Gastrocnemius medialis (tissue), 4 donors: ENCODE data around the gene VIPR2. TPM values are rescaled to one million over a fixed set of nuclear protein-coding genes. Genes with fewer than 3 reads are reported as not detected.
"Not testable (repeated sequence)": the region's sequence is repeated elsewhere in the genome, so short reads cannot be mapped to it uniquely, and the experiment has no call there.

Source experiments
- ATAC-seq, 2 donors: fragments of 150-250 bp; one replicate each; pipeline ENCODE4 v1.9.1; 2016
- DNase-seq, 2 donors: peaks; one replicate each; pipeline ENCODE4 v3.0.0-alpha.2; 2019
- H3K27ac ChIP-seq, 4 donors: fragments of 200-600 bp; sonication (generic); 1 replicate in 1 of 4; 2 replicates in 3 of 4; pipeline ENCODE4 v1.5.1; 2016 to 2018; ENCODE audit warnings: mild to moderate bottlenecking in 2 of 4, moderate library complexity in 1 of 4
- H3K27me3 ChIP-seq, 3 donors: fragments of 200-600 bp; sonication (generic) in 2 of 3; 1 replicate in 1 of 3; 2 replicates in 2 of 3; pipeline versions ENCODE4 v1.5.1 to v1.6.0; 2016 to 2019; ENCODE audit warnings: mild to moderate bottlenecking in 1 of 3, moderate library complexity in 1 of 3
- H3K36me3 ChIP-seq, 2 donors: fragments of 200-600 bp; sonication (generic) in 1 of 2; one replicate each; pipeline ENCODE4 v1.5.1; 2017 to 2018
- H3K4me1 ChIP-seq, 2 donors: fragments of 200-600 bp; sonication (generic) in 1 of 2; one replicate each; pipeline ENCODE4 v1.5.1; 2016 to 2017; ENCODE audit warnings: mild to moderate bottlenecking in 2 of 2
- H3K4me3 ChIP-seq, 4 donors: fragments of 200-600 bp; sonication (generic) in 3 of 4; 1 replicate in 1 of 4; 2 replicates in 3 of 4; pipeline ENCODE4 v1.5.1; 2016 to 2019; ENCODE audit warnings: mild to moderate bottlenecking in 2 of 4
- H3K9me3 ChIP-seq, 3 donors: fragments of 200-600 bp; sonication (generic) in 2 of 3; 1 replicate in 1 of 3; 2 replicates in 2 of 3; pipeline ENCODE4 v1.5.1; 2016 to 2019
- CTCF ChIP-seq, 5 experiments: fragments of 450-650 bp in 3 of 5; fragments of 200-600 bp in 2 of 5; sonication (generic) in 2 of 5; IDR thresholded peaks in 4 of 5; conservative IDR thresholded peaks in 1 of 5; 1 replicate in 4 of 5; 2 replicates in 1 of 5; pipeline ENCODE4 v1.5.1; 2016 to 2019; ENCODE audit warnings: antibody characterized with exemption in 5 of 5, mild to moderate bottlenecking in 3 of 5, moderate library complexity in 3 of 5
- POLR2A ChIP-seq, 2 donors: fragments of 450-650 bp; IDR thresholded peaks; one replicate each; pipeline ENCODE4 v1.6.1; 2017; ENCODE audit warnings: antibody characterized with exemption in 2 of 2, mild to moderate bottlenecking in 2 of 2, moderate library complexity in 2 of 2
- in situ Hi-C, 4 donors: fragments of 200-750 bp; cut with MboI; loops; one replicate each; pipeline versions ENCODE4 v1.15.0 to v1.8.0; 2017; ENCODE audit warnings: low sequenced_read_pairs in 4 of 4
- intact Hi-C: fragments of 100-400 bp; cut with DNase I; formaldehyde crosslinking; loops from one replicate; pipeline ENCODE4 v1.15.1; 2023; ENCODE audit warnings: low total_unique reads
- total RNA-seq, 4 donors: library from RNA; depleted of rRNA; stranded (reverse); fragments of >200 nt; gene quantifications; one replicate each; pipeline versions ENCODE4 v1.1.0 to v1.2.3, GENCODE V29; 2016

VIPR2 gene
- total RNA-seq, 4 donors from 2014 or later, result 0.39 to 2.2 (median 0.80) TPM

- no peaks in the 10 kb centered on the region for H3K4me1 ChIP-seq
- no peak overlapping the region for H3K4me3 ChIP-seq
- H3K27me3 ChIP-seq, result no peaks in the 10 kb centered on the region
- H3K36me3 ChIP-seq, result no peaks in the 10 kb centered on the region
- DNase-seq (no peak), ATAC-seq (no peak)
- in situ Hi-C loops (no loop called here), intact Hi-C loops (no loop called here)
- peaks cover 0 to 12% (median 0%) of the 10 kb centered on the region in 3 donors for H3K9me3 ChIP-seq
- H3K27ac ChIP-seq, result no peak overlapping the region
- TF ChIP-seq CTCF (IDR thresholded peaks at IDR 0.05 in 4 of 5, conservative IDR thresholded peaks at IDR 0.05 in 1 of 5), result no peak
- no peak for TF ChIP-seq POLR2A (IDR thresholded peaks at IDR 0.05)
Observed at GRCh38 chr7:159191236-159191635, 46.6 kb upstream of the VIPR2 start.

DNA sequence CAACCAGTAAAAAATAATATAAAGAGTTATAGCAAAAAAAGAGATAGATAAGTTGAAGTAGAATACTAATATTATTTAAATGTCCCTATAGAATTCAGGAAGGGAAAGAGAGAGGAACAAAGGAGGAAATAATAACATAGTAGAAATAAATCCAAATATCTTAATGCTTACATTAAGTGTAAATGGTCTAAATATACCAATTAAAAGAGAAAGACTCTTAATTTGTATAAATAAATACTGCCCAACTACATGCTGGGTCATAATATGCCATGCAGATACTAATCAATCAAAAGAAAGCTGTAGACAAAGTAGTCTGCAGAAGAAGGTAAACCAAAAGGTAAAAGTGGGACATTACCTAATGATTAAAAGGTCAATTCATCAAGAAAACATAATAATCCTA lies 43.3 kb upstream of the VIPR2 start:
- Histone ChIP-seq H3K4me3 (no peak overlapping the region), H3K4me1 (no peaks in the 10 kb centered on the region), H3K9me3 (peaks cover 0 to 12% (median 0%) of the 10 kb centered on the region in 3 donors), H3K36me3 (no peaks in the 10 kb centered on the region), H3K27me3 (no peaks in the 10 kb centered on the region), H3K27ac (no peak overlapping the region)
- ATAC-seq (no peak), DNase-seq (no peak)
- TF ChIP-seq POLR2A (IDR thresholded peaks at IDR 0.05) (no peak), CTCF (IDR thresholded peaks at IDR 0.05 in 4 of 5, conservative IDR thresholded peaks at IDR 0.05 in 1 of 5) (no peak)
- in situ Hi-C loops (no loop called here), intact Hi-C loops (no loop called here)

- ATAC-seq, result no peak
- intact Hi-C loops (no loop called here), in situ Hi-C loops (no loop called here)
- H3K4me3 ChIP-seq, result no peak overlapping the region
- no peak for TF ChIP-seq CTCF (IDR thresholded peaks at IDR 0.05 in 4 of 5, conservative IDR thresholded peaks at IDR 0.05 in 1 of 5)
- TF ChIP-seq POLR2A (IDR thresholded peaks at IDR 0.05), result no peak
- no peaks in the 10 kb centered on the region for H3K9me3 ChIP-seq
- no peaks in the 10 kb centered on the region for H3K36me3 ChIP-seq
- H3K27ac ChIP-seq, result no peak overlapping the region
- H3K4me1 ChIP-seq, result peaks cover 0 to 2% of the 10 kb centered on the region in 2 donors
- H3K27me3 ChIP-seq, result no peaks in the 10 kb centered on the region
- no peak for DNase-seq
Observed at GRCh38 chr7:159179241-159179640, 34.6 kb upstream of the VIPR2 start.

DNA sequence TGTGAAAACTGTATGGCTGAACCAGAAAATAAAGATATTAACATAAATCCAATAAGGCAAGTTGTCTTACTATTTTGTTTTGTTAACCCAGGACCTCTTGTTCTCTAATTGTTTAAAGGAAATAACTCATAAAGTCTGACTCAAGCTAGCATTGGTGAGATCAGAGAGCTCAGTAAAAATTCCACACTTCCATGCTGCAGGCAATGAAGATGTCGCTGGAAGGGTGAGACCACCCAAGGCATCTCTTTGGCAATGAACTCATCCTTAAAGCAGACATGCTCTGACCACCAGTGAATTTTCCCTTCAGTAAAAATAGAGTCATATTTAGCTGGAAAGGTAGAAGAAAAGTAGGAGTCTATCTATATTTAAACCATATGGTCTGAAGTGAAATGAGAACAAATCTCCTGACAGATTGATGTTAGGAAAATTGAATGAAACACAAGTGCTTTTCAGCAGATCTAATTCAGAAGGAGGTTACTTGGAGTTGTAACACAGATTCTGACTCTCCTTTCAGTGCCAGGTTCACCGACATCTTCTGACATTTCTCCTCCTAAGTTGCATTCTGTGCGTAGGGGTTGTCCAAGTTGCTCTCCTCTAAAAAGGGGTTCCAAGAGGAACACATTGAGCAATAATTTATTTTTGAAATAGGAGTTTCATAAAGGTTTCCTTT lies 32.8 kb upstream of the VIPR2 start:
- Histone ChIP-seq H3K4me1 (peaks cover 0 to 2% of the 10 kb centered on the region in 2 donors), H3K27ac (no peak overlapping the region), H3K27me3 (no peaks in the 10 kb centered on the region), H3K4me3 (no peak overlapping the region), H3K36me3 (no peaks in the 10 kb centered on the region), H3K9me3 (no peaks in the 10 kb centered on the region)
- no peak for TF ChIP-seq CTCF (IDR thresholded peaks at IDR 0.05 in 4 of 5, conservative IDR thresholded peaks at IDR 0.05 in 1 of 5)
- TF ChIP-seq POLR2A (IDR thresholded peaks at IDR 0.05), result no peak
- in situ Hi-C loops, result no loop called here
- DNase-seq, result no peak
- ATAC-seq, result no peak
- intact Hi-C loops, result no loop called here

DNA sequence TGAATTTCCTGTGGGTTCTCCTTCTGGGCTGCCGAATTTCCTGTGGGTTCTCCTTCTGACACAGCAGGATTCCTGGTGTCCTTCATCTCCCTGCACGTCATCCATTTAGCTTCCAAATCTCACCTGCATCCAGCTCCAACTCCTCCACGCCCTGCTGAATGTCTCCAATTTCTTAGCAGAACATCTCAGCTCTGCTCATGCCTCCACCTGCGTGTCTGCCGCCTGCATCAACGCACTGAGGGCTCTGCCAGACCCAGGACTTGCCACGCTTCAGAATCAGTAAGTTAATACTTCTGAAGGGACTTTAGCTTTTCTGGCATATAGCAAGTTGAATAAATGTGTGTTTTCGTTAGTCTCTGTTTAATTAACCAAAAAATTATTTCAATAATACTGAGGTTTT lies 31.1 kb upstream of the VIPR2 start:
- Histone ChIP-seq H3K27ac (no peak overlapping the region), H3K36me3 (no peaks in the 10 kb centered on the region), H3K4me1 (no peaks in the 10 kb centered on the region), H3K4me3 (no peak overlapping the region), H3K9me3 (no peaks in the 10 kb centered on the region), H3K27me3 (no peaks in the 10 kb centered on the region)
- in situ Hi-C loops, result no loop called here
- DNase-seq (no peak), ATAC-seq (no peak)
- intact Hi-C loops, result no loop called here
- no peak for TF ChIP-seq CTCF (IDR thresholded peaks at IDR 0.05 in 4 of 5, conservative IDR thresholded peaks at IDR 0.05 in 1 of 5)
- no peak for TF ChIP-seq POLR2A (IDR thresholded peaks at IDR 0.05)

DNA sequence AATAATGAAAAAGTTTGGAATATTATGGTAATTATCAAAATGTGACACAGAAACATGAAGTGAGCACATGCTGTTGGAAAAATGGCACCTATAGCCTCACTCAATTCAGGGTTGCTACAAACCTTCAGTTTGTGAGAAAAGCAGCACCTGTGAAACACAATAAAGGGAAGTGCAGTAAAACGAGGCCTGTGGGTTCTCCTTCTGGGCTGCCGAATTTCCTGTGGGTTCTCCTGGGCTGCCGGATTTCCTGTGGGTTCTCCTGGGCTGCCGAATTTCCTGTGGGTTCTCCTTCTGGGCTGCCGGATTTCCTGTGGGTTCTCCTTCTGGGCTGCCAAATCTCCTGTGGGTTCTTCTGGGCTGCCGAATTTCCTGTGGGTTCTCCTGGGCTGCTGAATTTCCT lies 30.4 kb upstream of the VIPR2 start:
- H3K36me3 ChIP-seq, H3K4me3 ChIP-seq, H3K4me1 ChIP-seq, in situ Hi-C loops, H3K27ac ChIP-seq, ATAC-seq, DNase-seq, H3K9me3 ChIP-seq, H3K27me3 ChIP-seq, intact Hi-C loops: not testable (repeated sequence)
